Middle frontal gyrus (tissue), 1 donor: ENCODE data around the gene SMIM38.

Experiments
- DNase-seq: peaks from one replicate; pipeline ENCODE4 v3.0.0-alpha.2; 2015; ENCODE audit warnings: low spot score; ENCODE audit errors: extremely low spot score

SMIM38 gene

GRCh38 chr11:69202511-69203221 is 46.9 kb downstream of the SMIM38 start:
- no peak for DNase-seq

- no peak for DNase-seq
Observed at GRCh38 chr11:69203381-69203780, 47.6 kb downstream of the SMIM38 start.

- DNase-seq, result no peak
Observed at GRCh38 chr11:69203901-69204245, 48.1 kb downstream of the SMIM38 start.

- no peak for DNase-seq
Observed at GRCh38 chr11:69204246-69204940, 48.7 kb downstream of the SMIM38 start.

GRCh38 chr11:69204941-69205742 is 49.4 kb downstream of the SMIM38 start:
- DNase-seq, result no peak
